ENCODE results near the gene RAB1B.
"Not testable (repeated sequence)": the region's sequence is repeated elsewhere in the genome, so short reads cannot be mapped to it uniquely, and the experiment has no call there.

Gene RAB1B

DNA sequence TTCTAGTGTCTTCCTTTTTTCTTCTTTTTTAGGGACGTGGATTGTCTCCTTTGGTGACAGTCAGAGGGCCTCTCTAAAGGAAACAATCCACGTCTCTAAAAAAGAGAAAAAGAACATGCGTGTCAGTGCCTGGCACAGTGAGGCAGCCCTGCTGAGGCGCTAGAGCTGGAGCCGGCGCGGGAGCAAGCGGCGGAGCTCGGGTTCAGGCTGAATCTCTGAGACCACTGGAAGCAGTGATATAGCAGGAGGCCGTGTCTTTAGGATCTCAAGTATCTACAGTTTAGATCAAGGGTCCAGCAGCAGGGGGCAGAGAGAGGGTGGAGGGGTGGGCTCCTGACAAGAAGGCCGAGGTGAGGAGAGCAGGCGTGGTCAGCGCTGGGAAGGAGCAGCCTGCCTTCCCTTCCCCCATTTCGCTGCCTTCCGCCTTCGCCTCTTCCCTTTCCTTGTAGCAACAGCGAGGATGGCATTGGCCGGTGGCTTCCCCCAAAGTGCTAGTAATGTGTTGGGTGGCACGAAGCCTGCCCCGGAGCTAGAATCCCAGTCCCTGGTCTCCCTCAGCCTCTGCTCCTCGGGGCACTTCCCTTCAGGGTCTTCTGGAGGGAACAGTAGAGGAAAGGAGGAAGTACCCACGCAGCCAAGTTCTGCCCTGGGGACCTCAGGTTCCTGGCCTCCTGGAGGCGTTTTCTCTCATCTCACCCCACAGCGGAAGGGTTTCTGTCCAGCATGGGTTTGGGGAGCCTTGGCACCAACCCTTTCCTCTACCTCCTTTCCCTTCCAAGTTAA, 28.2 kb upstream of the RAB1B start:
- DNase-seq, result no peak

DNA sequence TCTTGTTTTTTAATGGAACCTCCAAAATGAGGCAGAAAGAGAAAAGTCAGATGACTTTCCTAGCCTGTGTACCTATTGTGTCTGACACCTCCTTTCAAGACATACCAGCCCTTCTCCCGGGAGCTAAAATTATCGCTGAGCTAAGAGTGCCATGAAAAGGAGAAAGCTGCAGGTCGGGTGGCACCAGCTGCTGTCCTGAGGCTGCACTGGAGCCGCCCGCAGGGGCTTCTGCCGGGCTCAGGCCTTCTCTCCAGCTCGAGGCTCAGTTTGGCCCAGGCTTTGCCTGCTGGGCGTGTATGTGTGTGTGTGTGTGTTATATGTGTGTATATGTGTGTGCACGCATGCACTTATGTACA, 27.7 kb upstream of the RAB1B start:
- no peak for DNase-seq

DNA sequence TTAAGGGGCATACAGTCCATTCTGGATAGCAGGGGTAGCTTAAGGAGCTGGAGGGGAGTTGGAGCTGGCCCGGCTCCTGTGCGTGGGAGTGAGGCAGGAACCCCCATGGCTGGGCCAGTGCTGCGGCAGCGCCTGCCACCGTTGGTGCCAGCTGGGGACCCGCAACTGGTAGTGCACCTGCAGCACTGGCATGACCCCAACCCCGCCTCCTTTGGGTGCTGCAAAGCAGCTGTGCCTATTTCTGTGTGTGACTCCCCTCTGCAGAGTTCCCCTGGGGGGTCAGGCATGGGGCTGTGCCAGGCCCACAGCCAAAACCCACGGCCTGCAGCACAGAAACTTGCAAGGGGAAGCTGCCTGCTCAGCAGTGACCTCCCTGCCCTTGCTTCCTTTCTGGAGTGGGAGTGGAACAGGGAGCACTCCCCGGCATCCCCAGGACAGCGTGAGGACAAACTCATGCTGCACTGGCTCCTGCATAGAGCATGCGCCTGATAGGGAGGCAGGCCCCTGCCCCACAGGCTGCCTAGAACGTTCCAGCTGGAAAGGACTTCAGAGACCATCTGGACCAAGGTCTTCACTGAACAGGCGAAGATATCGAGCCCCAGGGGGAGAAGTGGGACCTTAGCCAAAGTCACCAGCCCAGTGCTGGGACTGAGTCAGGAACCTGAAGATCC, 26.2 kb upstream of the RAB1B start:
- DNase-seq, result no peak

DNA sequence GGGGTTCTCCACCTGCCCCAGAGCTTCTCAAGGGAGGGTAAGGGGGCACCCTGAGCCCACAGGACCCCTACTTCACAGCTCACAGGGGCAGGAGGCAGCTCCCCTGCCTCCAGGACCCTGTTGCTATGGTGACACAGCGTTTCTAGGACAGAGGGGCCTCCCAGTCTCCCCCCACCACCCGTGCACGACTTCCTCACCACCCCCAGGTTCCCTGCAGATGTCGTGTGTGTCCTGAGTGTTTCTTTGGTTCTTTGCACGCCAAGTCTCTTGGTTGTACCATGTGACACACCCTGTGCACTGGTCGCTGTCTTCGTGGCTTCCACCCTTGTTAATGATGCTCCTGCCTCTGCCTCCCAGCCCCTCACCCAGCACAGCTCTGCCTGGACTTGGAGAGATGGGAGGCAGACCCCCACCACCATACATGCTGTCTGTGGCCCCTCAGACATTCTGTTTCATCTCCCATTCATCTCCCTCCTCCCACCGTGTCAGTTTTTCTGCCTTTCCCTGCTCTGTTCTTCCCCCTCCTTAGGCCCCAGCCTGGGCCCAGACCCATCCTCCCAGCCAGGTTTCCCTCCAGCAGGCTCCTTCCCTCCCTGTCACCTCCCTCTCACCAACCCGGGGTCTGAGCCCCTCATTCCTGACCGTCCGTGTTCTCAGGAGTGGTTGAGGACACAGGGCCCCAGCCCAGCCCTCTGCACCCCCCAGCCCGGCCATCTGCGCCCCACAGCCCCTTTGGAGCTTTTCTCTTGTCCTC, 24.5 kb upstream of the RAB1B start:
- no peak for DNase-seq

DNA sequence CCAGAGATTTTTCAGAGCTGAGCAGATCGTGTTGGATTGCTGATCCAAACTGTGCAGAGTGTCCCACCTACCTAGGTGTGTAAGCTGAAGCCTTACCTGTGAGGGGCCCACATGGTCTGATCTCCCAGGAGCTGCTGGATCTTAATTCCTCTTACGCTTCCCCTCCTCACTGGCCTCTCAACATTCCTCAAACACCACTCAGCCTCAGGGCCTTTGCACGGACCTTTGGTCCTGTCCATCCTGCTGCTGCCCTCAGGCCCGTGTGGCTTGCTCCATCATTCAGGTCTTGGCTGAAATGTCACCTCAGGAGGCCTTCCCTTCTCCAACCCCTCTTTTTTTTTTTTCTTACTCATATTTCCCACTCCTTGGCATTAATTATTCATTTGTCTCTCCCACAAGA, 21.1 kb upstream of the RAB1B start:
- DNase-seq, result no peak

DNA sequence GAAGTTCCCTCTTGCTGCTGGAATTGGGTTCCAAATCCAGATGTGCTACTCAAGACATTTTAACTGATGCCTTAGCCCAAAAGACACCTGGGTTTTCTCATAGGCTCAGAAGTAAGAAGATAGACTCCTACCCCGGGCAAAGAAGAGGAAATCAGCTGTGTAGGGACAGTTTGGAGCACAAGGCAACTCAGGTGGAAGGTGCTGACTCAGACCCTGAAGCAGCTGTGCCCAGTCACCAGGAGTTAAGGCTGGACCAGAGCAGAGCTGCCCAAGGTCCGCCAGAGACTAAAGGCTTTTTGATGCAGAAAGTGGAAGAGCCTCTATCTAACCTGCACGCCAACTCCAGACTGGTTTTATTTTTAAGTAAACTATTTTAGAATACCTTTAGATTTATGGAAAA, 20.6 kb upstream of the RAB1B start:
- no peak for DNase-seq

DNA sequence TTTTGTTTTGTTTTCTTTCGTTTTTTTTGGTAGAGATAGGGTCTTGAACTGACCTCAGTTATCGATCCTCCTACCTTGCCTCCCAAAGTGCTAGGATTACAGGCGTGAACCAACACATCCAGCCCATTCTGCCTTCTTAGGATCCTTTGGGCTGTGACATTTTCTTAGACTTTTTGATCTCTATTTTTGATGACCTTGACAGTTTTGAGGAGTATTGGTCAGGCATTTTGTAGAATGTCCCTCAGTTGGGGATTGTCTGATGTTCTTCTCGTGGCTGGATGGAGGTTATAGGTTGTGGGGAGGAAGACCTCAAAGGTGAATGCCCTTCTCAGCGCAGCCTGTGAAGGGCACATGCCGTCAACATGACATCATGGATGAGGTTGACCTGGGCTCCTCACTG, 19.5 kb upstream of the RAB1B start:
- DNase-seq, result no peak

DNA sequence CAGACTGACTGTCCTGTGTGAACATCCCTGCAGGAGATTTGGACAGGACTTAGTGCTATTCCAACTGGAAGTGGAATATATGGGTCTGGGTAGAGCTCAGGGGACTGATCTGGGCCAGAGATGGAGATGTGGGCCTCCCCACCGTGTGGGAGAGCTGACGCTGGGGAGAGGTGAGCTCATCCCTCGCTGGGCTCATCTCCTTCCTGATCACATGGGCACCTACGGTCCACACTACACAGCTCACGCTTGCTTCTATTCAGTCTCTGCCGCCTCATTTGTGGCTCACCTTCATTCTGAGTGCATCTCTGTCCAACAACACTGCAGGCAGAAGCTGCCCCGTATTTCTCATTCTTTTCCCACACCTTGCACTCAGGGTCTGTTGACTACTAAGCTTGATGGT, 16.6 kb upstream of the RAB1B start:
- DNase-seq, result no peak

DNA sequence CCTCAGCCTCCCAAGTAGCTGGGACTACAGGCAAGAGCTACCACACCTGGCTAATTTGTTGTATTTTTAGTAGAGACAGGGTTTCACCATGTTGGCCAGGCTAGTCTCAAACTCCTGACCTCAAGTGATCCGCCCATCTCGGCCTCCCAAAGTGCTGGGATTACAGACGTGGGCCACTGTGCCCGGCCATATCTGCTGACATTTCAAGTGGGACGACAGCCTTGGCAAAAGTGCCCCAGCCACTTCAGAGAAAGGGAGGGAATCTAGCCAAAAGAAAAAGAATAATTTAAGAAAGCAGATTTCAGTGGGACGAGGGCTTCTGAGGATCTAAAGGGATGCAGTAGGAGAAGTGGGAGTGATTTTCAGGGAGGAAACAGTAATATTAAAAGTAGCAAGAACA, 15.4 kb upstream of the RAB1B start:
- DNase-seq, result not testable (repeated sequence)

DNA sequence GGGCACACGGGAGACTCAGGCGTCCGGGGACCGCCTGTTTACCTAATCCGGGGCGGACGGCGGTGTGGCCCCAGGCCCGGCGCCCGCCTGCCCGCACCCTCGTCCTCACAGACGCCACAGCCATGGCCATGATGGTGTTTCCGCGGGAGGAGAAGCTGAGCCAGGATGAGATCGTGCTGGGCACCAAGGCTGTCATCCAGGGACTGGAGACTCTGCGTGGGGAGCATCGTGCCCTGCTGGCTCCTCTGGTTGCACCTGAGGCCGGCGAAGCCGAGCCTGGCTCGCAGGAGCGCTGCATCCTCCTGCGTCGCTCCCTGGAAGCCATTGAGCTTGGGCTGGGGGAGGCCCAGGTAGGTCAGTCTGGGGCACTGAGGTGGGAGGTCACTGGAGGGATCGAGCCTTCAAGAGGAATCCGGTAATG, 10.0 kb upstream of the RAB1B start:
- DNase-seq, result no peak

DNA sequence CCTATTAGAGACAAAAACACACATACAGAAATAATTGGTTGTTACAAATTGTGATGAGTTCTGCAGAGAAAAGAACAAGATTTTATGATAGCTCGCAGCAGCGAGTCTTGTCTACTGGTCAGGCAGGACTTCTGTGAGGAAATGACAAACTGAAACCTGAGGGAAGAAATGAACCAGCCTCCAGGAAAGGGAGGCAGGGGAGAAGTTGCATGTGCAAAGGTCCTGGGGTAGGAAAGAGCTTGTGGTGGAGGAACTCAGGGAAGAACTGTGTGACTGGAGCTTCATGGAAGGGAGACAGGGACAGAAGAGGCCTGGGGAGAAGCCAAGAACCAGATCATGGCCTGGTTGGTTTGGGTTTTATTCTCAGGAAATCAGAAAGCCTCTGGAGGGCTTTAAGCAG, 9.2 kb upstream of the RAB1B start:
- no peak for DNase-seq

DNA sequence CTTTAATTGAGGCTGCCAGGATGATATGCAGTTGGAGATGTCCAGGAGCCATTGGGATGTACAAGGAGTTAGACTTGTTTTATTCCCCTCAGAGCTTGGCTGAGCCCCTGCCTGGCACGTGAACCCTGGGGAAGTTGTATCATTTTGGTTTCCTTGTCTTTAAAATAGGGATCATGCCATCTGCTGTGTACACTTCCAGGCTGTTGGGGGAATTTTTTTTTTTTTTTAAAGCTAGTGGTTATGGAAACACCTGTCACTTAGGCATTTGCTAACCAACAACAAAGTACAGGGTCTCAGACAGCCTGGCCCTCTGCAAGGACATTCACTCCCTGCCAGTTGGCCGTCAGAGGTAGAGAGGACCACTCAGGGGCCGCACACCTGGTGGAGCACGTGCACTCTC, 8.5 kb upstream of the RAB1B start:
- no peak for DNase-seq

DNA sequence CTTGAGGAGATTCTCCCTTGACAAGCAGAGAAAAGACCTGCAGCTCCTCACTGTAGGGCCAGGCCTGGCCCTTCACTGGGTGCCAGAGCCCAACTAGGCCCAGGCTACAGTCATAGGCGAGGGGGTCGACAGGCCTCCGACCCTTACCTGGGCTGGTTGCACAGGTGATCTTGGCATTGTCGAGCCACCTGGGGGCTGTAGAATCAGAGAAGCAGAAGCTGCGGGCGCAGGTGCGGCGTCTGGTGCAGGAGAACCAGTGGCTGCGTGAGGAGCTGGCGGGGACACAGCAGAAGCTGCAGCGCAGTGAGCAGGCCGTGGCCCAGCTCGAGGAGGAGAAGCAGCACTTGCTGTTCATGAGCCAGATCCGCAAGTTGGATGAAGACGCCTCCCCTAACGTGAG, 6.9 kb upstream of the RAB1B start:
- DNase-seq, result no peak

DNA sequence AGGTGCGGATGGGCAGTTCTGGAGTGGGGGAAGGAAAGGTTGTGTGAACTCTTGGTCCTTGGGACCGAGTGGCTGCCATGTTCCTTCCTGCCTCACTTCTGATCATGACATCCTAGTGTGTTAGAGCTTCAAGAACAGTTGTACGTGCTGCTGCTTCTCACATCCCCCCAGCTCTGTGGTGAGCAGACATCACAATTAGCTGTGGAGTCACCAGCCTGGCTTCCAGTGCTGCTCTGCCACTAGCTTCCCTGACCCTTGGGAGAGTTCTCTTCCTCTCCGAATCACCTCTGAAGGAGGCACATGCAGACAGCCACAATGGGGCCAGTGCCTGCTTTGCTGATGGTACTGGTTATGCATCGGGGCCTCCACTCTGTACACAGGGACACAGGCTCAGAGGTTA, 6.2 kb upstream of the RAB1B start:
- no peak for DNase-seq

DNA sequence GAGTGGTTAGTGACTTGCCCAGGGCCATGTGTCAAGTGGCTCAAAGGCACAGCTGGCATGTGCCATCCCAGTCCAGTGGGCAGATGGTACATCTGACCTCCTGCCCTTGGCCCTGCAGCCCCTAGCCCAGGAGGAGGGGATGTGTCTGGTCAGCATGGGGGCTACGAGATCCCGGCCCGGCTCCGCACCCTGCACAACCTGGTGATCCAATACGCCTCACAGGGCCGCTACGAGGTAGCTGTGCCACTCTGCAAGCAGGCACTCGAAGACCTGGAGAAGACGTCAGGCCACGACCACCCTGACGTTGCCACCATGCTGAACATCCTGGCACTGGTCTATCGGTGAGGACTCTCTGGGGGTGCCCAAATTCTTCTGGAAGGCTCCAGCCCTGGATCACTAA, 5.7 kb upstream of the RAB1B start:
- no peak for DNase-seq

DNA sequence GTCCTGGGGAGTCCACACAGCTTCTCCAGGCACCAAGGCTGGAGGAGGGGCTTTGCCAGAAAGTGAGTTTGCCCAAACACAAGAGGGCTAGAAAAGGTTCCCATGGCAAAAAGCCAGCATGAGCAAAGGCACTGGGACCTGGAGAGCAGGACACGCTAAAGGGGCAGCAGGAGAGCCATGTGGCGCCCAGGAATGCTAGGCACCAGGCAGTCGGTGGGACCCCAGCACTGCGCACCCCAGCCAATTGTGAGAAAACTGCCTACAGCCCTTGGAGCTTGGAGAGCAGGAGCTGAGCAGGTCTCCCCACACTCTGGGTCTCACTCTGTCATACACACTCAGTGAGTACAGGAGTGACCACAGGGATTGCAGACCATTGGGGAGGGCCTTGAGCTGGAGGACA, 5.2 kb upstream of the RAB1B start:
- DNase-seq, result no peak

DNA sequence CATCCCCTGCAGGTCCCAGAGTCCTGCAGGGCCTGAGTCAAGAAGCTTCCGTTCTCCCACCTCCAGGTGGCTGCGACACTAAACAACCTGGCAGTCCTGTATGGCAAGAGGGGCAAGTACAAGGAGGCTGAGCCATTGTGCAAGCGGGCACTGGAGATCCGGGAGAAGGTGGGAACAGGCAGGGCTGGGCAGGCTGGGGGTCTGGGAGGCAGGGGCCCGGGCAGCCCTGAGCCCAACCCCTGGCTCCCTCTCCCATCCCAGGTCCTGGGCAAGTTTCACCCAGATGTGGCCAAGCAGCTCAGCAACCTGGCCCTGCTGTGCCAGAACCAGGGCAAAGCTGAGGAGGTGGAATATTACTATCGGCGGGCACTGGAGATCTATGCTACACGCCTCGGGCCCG, 4.7 kb upstream of the RAB1B start:
- DNase-seq, result no peak

DNA sequence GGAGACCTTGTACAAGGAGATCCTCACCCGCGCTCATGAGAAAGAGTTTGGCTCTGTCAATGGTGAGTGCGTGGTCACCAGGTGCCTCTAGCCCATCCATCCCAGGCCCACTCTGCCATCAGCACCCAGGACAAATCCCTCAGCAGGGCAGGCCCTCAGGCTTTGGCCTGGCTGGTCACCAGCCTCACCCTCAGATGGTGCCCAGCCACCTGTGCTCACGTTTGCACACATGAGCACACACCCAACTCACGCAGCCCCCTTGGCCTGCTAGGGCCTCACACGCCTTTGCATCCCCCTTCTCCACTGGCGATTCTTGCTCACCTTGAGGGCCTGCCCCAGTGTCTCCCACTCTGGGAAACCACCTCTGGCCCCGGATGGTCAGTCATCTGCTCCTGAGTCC, 4.1 kb upstream of the RAB1B start:
- no peak for DNase-seq

DNA sequence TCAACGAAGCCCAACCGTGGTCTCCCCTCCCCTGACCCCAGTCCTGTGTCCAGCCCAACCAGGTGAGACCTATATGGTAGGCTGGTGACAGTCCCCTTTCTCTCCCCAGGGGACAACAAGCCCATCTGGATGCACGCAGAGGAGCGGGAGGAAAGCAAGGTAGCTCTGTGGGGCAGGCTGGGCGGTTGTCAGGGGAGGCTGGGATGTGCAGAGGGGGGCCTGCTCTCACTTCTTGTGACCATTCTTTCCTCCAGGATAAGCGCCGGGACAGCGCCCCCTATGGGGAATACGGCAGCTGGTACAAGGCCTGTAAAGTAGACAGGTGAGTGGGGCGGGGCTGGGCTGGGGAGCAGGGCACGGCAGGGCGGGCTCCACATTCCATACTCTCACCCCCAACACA, 3.5 kb upstream of the RAB1B start:
- no peak for DNase-seq

DNA sequence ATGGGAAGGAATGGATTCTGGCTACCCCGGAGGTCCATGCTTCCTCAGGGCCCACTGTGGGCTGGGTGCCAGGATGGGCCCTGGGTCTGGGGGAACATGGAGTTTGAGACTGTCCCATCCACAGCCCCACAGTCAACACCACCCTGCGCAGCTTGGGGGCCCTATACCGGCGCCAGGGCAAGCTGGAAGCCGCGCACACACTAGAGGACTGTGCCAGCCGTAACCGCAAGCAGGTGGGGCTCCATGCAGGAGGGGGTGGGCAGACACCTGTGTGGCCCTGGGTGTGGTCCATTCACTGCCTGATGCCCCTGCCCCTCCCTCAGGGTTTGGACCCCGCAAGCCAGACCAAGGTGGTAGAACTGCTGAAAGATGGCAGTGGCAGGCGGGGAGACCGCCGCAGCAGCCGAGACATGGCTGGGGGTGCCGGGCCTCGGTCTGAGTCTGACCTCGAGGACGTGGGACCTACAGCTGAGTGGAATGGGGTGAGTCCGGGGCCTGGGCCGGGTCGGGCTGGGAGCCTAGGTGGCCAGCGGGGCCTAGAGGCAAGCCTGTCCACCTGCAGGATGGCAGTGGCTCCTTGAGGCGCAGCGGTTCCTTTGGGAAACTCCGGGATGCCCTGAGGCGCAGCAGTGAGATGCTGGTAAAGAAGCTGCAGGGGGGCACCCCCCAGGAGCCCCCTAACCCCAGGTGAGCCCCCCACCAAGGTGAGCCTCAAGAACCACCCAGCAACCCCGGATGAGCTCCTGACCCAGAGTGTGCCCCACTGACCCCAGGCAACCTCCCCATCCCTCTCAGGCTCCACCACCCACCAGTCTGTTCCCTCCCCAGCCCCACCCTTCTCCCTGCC, 2.7 kb upstream of the RAB1B start:
- DNase-seq, result no peak

DNA sequence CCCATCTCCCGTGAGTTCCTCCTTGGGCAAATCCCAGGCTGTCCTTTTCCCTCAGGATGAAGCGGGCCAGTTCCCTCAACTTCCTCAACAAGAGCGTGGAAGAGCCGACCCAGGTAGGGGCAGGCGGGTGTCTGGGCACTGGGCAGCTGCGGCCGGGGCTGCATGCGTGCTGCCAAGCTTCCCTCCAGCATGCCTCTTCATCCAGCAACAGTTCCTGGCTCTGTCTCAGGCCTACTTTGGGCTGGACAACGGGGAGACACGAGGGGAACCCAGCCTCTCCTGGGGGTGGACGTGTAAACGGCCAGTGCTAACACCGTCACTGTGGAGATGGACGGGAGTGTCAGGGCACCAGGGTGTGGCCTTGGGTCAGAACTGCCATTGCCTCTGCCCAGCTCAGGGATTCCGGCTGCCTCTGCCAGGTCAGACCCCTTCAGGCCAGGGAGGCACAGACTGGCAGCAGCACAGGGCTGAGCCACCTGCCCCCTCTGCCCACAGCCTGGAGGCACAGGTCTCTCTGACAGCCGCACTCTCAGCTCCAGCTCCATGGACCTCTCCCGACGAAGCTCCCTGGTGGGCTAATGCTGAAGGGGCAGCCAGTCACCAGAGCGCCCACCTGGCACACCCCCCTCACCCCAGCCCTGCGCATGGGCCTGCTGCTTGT, 1.9 kb upstream of the RAB1B start:
- no peak for DNase-seq

DNA sequence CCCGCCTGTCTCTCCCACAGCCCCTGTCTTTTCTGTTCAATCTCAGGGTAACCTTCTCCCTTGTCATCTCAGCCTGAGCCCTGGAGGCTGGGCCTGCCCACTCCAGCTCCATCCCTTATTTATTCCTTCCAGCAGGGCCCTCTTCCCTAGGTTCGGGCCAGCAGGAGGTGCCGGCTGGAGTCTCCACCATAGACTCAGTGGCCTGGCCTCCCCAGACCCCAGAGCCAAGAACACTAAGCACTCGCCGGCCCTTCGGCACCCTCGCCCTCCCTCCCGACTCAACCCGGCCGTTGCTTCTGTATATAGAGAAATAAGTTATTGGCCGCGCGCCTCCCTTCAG, 1.4 kb upstream of the RAB1B start:
- DNase-seq, result no peak

Data from SW 1271 (cell line).